ENCODE results near the gene OTOGL.

The OTOGL gene

DNA sequence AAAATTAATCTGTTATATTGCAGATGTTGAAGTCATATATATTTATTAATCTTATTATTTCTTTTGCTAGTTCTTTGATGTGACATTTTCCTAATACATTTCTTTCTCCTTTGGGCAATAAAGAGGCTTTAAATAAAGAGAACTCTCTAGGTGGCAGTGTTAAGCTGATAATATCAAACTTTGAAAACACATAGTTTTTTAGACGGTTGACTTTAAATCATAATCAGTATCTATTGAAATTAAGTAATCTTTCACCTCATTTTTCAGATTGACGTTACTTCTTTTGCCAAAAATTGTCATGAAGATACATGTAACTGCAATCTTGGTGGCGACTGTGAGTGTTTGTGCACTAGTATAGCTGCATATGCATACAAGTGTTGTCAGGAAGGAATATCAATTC is 213.9 kb downstream of the OTOGL start:
- TF ChIP-seq, protein P1, sequence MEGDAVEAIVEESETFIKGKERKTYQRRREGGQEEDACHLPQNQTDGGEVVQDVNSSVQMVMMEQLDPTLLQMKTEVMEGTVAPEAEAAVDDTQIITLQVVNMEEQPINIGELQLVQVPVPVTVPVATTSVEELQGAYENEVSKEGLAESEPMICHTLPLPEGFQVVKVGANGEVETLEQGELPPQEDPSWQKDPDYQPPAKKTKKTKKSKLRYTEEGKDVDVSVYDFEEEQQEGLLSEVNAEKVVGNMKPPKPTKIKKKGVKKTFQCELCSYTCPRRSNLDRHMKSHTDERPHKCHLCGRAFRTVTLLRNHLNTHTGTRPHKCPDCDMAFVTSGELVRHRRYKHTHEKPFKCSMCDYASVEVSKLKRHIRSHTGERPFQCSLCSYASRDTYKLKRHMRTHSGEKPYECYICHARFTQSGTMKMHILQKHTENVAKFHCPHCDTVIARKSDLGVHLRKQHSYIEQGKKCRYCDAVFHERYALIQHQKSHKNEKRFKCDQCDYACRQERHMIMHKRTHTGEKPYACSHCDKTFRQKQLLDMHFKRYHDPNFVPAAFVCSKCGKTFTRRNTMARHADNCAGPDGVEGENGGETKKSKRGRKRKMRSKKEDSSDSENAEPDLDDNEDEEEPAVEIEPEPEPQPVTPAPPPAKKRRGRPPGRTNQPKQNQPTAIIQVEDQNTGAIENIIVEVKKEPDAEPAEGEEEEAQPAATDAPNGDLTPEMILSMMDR (conservative IDR thresholded peaks at IDR 0.05; ENCODE audit: low read depth, low read length): no peak
- H3K4me3 ChIP-seq (ENCODE audit: low read depth, low read length): no peak overlapping the region
- DNase-seq (ENCODE audit: low read depth): peak; percentile 22

DNA sequence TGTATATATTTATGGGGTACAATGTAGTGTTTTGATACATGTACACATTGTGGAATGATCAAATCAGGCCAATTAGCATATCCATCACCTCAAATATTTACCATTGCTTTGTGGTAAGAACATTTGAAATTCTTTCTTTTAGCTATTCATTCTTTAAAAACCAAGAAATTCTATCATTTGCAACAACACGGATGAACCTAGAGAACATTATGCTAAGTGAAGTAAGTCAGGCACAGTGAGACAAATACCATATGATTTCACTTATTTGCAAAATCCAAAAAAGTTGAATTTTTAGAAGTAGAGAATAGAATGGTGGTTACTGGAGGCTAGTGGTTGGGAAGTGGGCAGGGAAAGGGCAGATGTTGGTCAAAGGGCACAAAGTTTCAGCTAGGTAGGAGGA is 215.4 kb downstream of the OTOGL start:
- H3K4me3 ChIP-seq (ENCODE audit: low read depth, low read length): no peak overlapping the region
- TF ChIP-seq, protein P1 (conservative IDR thresholded peaks at IDR 0.05; ENCODE audit: low read depth, low read length): no peak
- peak; percentile 16 for DNase-seq (ENCODE audit: low read depth)

DNA sequence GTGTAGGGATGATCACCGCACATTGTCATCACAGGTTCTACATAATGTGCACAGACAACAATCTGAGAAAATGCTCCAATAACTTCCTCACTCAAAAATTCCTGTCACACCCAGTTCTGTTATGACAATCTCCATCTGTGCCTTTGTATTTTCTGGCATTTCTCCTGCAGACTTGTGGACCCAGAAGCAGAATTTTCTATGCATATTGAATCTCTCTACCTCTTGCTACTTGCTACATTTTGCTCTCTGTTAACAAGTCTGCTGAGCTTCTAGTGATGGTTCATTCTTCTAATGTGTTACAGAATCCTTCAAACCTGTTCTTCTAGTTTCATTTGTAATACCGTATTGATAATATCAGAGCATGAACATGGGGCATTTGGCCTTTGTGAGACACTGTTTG is 216.9 kb downstream of the OTOGL start:
- TF ChIP-seq, protein P1 (conservative IDR thresholded peaks at IDR 0.05; ENCODE audit: low read depth, low read length): no peak
- no peak overlapping the region for H3K4me3 ChIP-seq (ENCODE audit: low read depth, low read length)
- DNase-seq (ENCODE audit: low read depth): no peak

DNA sequence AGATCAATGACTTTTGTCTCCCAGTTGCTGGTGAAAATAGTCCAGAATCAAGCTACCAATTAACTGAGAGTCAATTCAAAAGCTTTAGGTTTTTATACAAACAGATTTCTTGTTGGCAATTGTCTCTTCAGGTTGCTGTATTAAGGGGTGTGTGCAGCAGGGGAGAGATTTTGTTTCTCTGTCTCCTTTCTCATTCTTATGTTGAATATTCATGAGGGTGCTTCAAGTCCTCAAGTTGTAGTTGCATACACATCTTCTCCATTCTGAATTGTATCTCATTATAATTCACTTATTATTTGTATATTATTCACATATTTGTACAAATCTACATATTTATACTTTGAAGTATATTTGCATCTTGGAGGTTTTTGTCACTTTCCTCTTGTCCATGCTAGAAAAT is 218.0 kb downstream of the OTOGL start:
- H3K4me3 ChIP-seq (ENCODE audit: low read depth, low read length): no peak overlapping the region
- TF ChIP-seq, protein P1 (conservative IDR thresholded peaks at IDR 0.05; ENCODE audit: low read depth, low read length): no peak
- no peak for DNase-seq (ENCODE audit: low read depth)

DNA sequence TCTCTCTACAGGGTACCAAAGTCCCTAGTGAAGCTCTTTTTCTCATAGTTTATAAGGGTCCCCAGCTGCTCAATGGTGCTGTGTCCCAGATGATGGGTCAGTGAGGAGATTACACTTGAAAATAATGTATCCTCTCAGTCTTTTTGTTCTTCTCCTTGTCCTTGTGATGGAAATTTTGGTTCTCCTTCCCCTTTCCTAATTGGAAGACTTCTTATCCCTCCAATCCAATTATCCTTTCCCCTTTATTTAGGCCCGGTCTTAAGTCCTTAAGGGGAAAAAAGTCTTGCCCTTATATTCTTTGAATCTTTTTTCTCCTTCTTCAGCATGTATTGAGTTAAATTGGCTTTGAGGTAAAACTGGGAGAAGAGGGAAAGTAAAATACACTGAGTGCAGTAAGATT is 218.6 kb downstream of the OTOGL start:
- TF ChIP-seq, protein P1 (conservative IDR thresholded peaks at IDR 0.05; ENCODE audit: low read depth, low read length): no peak
- DNase-seq (ENCODE audit: low read depth): no peak
- no peak overlapping the region for H3K4me3 ChIP-seq (ENCODE audit: low read depth, low read length)

DNA sequence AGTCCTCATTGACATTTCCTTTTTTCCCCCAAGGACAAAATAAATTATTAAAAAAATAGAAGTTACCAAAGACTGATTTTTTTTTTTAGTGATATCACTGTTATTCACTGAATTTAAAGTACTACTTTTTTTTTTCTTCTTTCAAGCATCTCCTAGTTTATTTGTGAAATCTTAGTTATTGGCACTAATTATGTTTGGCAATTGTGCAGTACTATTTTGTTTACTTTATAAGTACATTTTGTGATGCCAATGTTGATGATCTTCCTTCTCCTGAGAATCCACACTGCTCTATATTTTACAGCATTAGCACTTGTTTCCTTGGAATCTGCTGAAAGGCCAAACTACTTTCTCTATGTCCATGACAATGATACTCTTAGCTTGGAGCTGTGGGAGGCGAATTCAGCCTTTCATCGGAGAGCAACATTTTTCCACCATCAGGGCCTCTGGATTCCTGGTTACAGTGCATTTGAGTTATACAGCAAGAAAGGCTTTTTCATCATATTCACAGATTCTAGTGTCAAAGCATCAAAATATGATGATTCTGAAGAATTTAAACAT is 220.9 kb downstream of the OTOGL start:
- DNase-seq (ENCODE audit: low read depth): no peak
- no peak overlapping the region for H3K4me3 ChIP-seq (ENCODE audit: low read depth, low read length)
- TF ChIP-seq, protein P1 (conservative IDR thresholded peaks at IDR 0.05; ENCODE audit: low read depth, low read length): no peak

DNA sequence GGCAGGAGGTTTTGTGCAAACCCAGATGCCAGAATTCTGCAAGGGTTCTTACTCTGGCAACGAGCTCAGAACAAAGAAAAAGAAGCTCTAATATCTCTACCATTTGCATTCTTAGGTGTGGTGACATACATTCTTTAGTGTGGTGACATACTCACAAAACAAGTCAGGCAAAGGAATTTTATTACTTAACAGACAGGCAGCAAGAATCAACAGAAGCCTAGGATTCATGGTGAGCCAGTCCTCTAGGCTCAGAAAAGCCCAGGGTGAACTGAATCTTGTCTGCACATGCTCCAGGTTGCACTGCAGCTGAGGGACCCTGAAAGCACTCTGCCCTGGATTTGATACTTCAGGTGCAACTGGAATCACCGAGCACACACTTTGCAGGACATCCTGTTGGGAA is 222.3 kb downstream of the OTOGL start:
- DNase-seq (ENCODE audit: low read depth): peak; percentile 55
- TF ChIP-seq, protein P1 (conservative IDR thresholded peaks at IDR 0.05; ENCODE audit: low read depth, low read length): no peak
- no peak overlapping the region for H3K4me3 ChIP-seq (ENCODE audit: low read depth, low read length)
